Fibroblast of peridontal ligament (primary cell): ENCODE measurements around the gene PLB1.

Source experiments
- DNase-seq: peaks from one replicate; pipeline ENCODE4 v3.0.0-alpha.2; 2010; ENCODE audit errors: extremely low read depth

Gene PLB1

DNA sequence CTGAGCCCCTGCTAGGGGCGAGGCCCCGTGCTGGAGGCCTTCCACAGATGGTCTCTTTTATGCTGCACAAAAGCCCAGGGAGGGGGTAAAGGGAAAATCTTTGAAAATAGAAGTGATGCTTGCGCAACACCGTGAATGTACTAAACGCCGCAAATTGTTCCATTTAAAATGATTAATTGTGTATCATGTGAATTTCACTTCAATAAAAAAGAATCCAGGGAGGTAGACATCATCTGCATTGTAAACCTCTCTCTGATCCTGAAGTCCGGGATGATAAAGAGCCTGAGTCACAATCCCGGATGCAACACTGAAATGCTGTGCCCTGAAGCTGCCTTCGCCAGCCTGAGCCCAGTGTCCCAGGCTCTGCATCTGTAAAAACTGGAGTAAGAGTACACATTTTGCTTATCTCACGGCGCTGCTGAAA, 148.1 kb downstream of the PLB1 start:
- no peak for DNase-seq

- DNase-seq, result no peak
Observed at GRCh38 chr2:28644760-28645159, 148.9 kb downstream of the PLB1 start.

DNA sequence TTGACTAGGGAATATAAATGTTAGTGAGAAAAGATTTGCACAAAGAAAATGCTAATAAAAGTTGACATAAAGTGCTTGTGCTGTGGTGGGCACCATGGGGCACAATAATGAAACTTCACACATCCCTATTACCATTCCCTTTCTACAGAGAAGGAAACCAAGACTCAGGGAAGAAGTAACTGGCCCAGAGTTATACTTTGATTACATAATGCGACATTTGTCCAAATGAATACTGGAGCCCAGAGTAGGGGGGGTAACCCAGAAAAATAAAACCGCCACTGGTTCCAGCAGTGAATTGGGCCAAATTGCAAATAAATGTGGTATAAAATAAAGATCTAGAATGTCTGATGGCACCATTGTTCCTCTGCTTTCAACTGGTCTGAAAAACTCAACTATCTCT, 149.7 kb downstream of the PLB1 start:
- no peak for DNase-seq

DNA sequence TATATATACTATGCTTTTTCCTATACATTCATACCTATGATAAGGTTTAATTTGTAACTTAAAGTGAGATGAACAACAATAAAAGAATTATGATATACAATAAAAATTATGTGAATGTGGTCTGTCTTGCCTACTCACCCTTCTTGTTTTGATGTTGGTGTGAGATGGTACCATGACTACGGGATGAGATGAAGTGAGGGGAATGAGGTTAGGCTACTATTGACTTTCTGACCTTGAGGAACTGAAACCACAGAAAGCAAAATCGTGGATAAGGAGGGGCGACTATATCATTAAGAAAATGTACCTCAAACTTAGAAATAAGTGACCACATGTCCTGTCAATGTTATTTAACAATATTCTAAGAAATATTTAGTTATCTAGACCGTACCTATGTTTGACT, 151.8 kb downstream of the PLB1 start:
- no peak for DNase-seq

- no peak for DNase-seq
Observed at GRCh38 chr2:28648147-28648546, 152.3 kb downstream of the PLB1 start.

DNA sequence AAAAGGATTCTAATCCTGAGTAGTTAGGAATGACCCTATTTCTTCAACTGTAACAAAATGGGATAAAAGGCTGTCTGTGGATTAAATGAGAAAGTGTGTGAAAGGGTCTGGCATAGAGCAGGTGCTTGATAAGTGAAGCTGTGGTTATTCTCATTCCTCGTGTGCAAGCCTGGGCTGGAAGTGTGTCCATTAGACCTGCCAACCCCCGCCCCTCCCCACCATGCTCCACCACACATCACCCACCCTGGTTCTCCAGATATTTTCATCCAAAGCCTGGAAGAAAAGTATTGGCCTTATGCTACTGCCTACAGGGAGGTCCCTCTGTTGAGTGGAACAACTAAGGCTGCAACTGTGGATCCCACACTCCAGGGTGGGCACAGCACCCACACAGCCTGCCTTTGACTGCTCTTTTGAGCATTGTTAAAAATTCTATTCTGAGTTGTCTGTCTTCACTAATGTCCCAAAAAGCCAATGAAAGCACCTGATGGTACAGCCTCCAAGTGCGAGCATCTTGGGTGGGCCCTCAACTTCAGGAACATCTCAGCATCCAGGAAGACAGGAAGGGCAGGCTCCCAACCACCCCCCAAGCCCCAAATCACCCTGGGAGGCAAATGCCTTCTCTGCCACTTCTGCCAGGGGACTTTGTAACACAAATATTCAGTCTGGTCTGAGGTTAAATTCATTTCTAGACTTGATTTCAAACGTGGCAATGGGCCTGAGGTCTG, 153.0 kb downstream of the PLB1 start:
- DNase-seq, result no peak

GRCh38 chr2:28649481-28650265, 153.8 kb downstream of the PLB1 start:
- no peak for DNase-seq

GRCh38 chr2:28650266-28650584, 154.4 kb downstream of the PLB1 start:
- no peak for DNase-seq

DNA sequence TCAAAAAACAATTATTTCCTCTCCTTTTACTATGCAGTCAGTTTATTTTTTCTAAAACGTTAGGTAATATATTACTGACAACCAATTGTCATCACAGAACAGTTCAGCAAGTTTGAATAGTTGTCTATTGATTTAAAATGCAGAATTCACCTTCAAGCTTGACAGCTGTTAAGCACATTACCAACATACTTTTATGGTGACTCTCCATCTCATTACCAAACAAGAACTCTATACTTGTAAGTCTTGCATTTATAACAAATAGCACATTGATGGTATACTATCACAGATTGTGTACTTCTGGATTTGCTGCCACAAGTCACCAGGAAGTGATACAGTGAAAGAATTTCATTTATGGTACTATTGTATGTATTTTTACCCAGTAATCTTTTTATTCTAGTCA, 156.4 kb downstream of the PLB1 start:
- DNase-seq, result peak; percentile 51

GRCh38 chr2:28653892-28654662, 158.2 kb downstream of the PLB1 start:
- no peak for DNase-seq

DNA sequence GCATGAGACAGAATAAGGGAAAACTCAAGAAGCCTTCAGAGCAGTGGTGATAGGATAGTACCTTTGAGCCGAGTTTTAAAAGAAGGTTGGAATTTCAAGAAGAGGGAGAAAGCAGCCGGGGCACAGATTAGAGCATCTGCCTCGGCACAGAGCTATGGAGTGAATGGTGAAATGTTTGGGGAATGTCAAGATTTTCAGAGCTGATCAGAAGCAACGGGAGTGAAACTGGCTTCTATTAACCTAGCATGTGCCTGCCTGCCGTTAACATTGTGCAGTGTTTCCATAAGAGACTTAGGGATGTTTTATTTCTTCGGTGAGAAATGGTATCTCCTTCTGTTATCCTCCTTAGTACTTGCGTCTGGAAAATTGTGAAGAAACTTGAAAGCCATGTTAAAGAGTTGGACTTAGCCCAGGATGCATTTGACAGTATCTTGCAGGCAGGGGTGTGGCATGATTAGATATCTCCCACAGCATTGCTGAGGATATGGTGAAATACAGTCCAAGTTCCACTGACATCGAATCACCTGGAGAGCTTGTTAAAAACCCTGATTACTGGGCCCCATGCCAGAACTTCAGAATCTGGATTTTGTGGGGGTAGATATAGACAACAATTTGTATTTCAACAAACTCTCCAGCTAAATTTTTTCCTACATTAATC, 158.9 kb downstream of the PLB1 start:
- DNase-seq, result no peak

DNA sequence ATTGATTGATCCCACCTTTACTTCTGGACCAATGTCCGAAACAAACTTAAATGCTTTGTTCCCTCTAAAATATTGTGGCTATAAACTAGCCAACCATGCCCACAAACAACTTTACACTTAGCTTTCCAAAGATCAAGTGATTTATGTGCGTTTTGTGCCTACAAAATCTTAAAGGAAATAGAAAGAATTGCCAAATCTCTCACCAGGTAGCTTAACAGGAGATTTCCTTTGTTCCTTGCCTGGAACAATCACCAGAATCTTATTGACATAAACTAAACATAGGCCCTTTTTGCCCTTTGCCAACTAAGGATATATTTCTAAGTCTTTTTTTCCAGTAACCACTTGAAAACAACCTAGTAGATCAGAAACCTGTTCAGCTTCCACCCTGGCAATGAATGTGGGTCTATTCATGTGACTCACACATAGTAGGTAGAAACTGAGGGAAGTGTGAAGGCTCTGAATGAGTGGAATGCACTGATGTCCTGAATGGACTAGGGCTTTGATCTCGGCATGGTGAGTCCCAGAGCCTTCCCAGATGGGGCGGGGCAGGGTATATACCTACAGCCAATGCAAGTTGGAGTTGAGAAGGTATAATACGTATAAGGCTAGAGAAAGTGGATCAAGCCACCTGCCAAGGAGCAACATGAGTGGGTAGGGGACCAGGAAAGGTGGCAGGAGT, 161.2 kb downstream of the PLB1 start:
- DNase-seq, result no peak

DNA sequence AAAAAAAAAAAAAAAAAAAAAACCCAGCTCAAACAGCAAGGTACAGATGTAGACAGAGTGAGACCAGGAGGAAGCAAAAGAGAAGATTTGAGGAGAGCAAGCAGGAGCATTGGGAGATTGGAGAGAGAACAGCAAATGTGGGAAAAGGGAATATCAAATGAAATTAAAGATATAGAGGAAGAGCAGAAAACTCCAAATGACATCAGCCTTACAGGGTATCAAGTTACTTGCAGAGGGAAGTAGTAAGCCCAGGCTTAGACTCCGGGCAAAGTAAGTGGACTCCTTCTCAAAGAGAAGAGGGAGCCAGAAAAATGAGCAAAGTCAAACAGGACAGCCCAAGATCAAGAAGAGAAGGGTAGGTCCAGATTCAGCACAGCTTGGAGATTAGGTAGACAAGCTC, 162.5 kb downstream of the PLB1 start:
- peak; percentile 86 for DNase-seq

DNA sequence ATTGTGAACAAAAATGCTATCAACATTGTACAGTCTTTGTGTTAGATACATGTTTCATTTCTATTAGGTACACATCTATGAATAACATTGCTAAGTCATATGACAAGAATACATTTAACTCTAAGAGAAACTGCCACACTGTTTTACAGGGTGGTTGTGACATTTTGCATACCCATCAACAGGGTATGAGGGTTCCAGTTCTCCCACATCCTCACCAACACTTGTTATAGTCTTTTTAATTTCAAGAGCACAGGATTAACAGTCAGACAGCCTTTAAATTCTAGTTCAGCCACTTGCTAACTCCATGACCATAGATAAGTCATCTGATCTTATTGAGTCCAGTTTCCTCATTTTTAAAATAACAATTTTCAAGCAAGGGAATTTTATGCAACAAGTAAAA, 163.3 kb downstream of the PLB1 start:
- no peak for DNase-seq

DNA sequence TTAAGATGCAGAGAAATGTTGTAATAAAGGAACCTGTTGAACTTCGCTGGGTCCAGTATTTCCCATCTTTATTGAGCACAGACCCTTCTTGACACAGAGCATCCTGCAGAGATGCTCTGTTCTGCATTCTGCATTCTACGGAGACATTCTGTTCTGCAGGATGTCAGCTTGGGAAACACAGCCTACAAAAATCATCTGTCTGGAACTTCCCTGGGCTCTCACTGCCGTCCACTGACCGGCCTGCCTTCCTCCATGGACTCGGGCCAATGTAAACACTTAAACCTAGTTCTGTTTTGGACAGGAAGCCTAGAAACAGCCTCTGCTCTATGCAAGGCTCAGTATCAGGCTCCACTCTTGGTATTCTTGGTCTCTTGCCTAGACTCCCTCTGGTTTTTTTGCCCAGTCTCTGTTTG, 165.7 kb downstream of the PLB1 start:
- DNase-seq, result peak; percentile 81

- no peak for DNase-seq
Observed at GRCh38 chr2:28662044-28662443, 166.2 kb downstream of the PLB1 start.

DNA sequence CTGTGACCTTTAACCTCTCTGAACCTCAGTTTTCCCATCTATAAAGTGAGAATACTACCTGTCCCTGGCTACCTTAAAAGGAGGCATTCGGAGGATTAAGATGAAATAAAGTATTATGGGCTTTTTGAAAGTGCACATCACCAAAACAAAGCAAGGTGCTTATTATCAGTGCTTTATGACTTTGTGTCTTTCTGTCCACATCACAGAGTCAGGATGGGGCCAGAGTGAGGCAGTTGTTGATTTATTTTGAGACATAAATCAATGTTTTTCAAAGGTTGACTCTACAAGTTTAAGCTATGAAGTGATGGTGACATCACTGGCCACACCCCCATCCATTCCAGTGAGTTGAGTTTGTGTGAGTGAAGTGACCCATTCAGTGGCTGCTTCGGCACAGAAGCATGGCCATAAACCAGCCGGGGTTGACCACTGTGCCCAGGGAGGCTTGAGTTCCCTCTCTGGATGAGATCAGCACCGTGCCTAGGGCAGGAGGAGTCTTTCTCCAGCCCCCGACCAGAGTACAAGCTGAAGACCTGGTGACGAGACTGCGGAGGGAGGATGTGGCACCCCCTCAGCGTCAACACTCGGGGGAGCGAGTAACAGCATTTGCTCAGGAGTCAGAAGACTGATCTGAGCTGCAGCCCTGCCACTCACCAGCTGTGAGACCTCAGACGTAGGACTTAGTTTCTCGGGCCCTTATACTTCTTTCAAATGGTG, 166.8 kb downstream of the PLB1 start:
- DNase-seq, result peak; percentile 67

GRCh38 chr2:28663359-28663758, 167.5 kb downstream of the PLB1 start:
- DNase-seq, result peak; percentile 68

DNA sequence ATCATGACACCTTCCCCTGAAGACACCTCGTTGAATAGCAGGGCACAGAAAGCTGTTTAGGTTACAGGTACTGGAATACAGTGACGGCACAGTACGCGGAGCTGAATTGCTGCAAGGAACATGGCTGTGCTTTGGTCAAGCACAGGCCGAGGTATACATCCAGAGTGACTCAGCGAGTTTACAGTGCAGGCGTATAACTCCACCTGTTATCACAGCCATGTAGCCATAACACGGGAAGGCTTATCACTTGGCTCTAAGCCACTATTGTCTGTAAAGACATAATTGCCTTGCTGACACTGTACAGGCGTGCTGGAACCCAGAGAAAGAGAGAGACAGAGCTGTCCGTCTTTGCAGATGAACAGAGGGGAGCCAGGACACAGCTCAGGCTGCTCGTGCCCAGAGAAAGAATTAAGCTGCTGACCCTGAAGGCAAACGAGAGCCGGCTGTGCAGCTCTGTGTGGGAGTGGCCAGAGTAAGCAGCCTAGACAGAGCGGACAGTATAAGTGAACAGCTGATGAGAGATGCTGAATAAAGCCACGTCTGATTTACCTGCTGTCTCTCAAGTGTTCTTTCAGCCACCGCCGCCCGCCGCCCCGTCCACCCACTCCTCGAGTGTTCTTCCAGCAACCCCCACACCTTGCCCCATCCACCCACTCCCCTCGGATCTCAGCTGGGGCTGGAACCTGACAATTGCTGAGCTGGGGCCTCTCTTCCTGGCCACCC, 168.4 kb downstream of the PLB1 start:
- peak; percentile 42 for DNase-seq

DNA sequence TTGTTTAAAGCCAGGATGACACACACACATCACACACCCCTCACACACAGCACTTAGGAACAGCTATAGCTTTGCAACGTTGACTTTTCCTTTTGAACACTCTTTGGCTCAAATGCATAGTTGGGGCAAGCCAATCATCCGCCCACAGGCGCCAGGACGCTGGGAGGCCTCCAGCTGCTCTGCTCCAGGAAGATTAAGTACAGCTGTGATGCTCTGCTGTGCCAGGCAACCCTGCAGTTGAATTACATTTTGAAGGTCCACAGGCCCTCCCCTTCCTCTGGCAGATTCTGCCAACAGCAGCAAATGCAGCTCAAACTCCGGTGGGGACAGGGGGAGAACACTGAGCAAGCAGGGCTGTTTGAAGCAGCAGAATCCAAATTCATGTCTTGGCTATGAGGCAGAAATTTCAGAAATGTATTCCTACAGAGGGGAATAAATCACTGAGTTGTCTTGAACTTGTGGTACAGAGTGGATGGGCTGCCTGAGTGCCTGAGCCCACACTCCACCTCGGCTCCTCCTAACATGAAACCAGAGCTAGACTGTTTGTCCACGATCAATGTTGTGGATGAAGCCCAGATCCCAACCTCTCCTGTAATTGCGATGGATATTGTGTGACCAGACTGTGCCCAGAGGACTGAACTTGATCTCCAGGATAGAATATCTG, 169.3 kb downstream of the PLB1 start:
- DNase-seq, result peak; percentile 95
